GM23248 (cell line): ENCODE results near the gene ASB12. TPM values are rescaled to one million over a fixed set of nuclear protein-coding genes. Genes with fewer than 3 reads are reported as not detected.

Experiments used
- DNase-seq: peaks from one replicate; pipeline ENCODE4 v3.0.0-alpha.2; 2015
- H2AFZ ChIP-seq: fragments of 200-600 bp; sonication (generic); 2 replicates; pipeline ENCODE4 v1.6.1; 2016; ENCODE audit warnings: antibody characterized with exemption
- H3F3A ChIP-seq: fragments of 200-600 bp; sonication (generic); 2 replicates; pipeline ENCODE4 v1.6.1; 2016; ENCODE audit warnings: mild to moderate bottlenecking, antibody characterized with exemption, mixed run types; ENCODE audit not compliant: insufficient read depth
- H3K27ac ChIP-seq: fragments of 200-600 bp; sonication (generic); 2 replicates; pipeline ENCODE4 v1.5.1; 2016; ENCODE audit warnings: mild to moderate bottlenecking
- H3K27me3 ChIP-seq: fragments of 200-600 bp; sonication (generic); replicated peaks from 2 replicates; pipeline ENCODE4 v1.6.1; 2016; ENCODE audit warnings: mild to moderate bottlenecking; ENCODE audit not compliant: insufficient read depth
- H3K36me3 ChIP-seq: fragments of 200-600 bp; sonication (generic); 2 replicates; pipeline ENCODE4 v1.6.1; 2016; ENCODE audit warnings: low read depth, mild to moderate bottlenecking
- H3K4me1 ChIP-seq: fragments of 200-600 bp; sonication (generic); 2 replicates; pipeline ENCODE4 v1.6.1; 2016; ENCODE audit warnings: mild to moderate bottlenecking; ENCODE audit not compliant: insufficient read depth
- H3K4me2 ChIP-seq: fragments of 200-600 bp; sonication (generic); one replicate; pipeline ENCODE4 v1.6.1; 2016; ENCODE audit warnings: mild to moderate bottlenecking; ENCODE audit not compliant: unreplicated experiment
- H3K4me3 ChIP-seq: fragments of 200-600 bp; sonication (generic); 2 replicates; pipeline ENCODE4 v1.5.1; 2016; ENCODE audit warnings: mild to moderate bottlenecking
- H3K79me2 ChIP-seq: fragments of 200-600 bp; sonication (generic); 2 replicates; pipeline ENCODE4 v1.6.1; 2016; ENCODE audit warnings: mild to moderate bottlenecking; ENCODE audit not compliant: insufficient read depth
- H3K9ac ChIP-seq: fragments of 200-600 bp; sonication (generic); 2 replicates; pipeline ENCODE4 v1.6.1; 2016; ENCODE audit warnings: mild to moderate bottlenecking
- H3K9me2 ChIP-seq: fragments of 200-600 bp; sonication (generic); 2 replicates; pipeline ENCODE4 v1.6.1; 2016; ENCODE audit warnings: mixed run types, mild to moderate bottlenecking, moderate library complexity; ENCODE audit not compliant: insufficient read depth
- H3K9me3 ChIP-seq: fragments of 200-600 bp; sonication (generic); one replicate; pipeline ENCODE4 v1.6.1; 2017; ENCODE audit warnings: low read depth
- H4K20me1 ChIP-seq: fragments of 200-600 bp; sonication (generic); 2 replicates; pipeline ENCODE4 v1.6.0; 2016; ENCODE audit not compliant: insufficient read depth
- EZH2 ChIP-seq: fragments of 200-600 bp; sonication (generic); IDR thresholded peaks from 2 replicates; pipeline ENCODE4 v1.6.1; 2018; ENCODE audit warnings: antibody characterized with exemption, mild to moderate bottlenecking; ENCODE audit not compliant: insufficient read depth, poor library complexity, severe bottlenecking
- EZH2phosphoT487 ChIP-seq: fragments of 200-600 bp; sonication (generic); IDR thresholded peaks from 2 replicates; pipeline ENCODE4 v1.6.1; 2018; ENCODE audit warnings: antibody characterized with exemption, moderate library complexity, mild to moderate bottlenecking, low read depth; ENCODE audit not compliant: insufficient read depth
- WGBS, 2 experiments: methylation state at CpG; one replicate each; pipeline ENCODE4 v1.1.6; 2015 to 2017; ENCODE audit warnings: low lambda C conversion rate in 2 of 2, low coverage in 1 of 2; ENCODE audit errors: missing lambda C conversion rate in 2 of 2; 5-methylcytosine and 5-hydroxymethylcytosine counted together
- in situ Hi-C: fragments of 300-500 bp; cut with MboI; formaldehyde crosslinking; loops from 2 replicates; pipeline ENCODE4 v1.15.0; 2020
- polyA plus RNA-seq: library from polyadenylated mRNA; unstranded; fragments of >200 nt; fragmentation: Nextera tagmentation; extraction: Ambion mirVana; gene quantifications from 2 replicates; pipeline ENCODE4 v1.2.1, GENCODE V29; 2016
- total RNA-seq: library from RNA; depleted of rRNA; stranded (reverse); fragments of >200 nt; shearing (Covaris generic); gene quantifications from 2 replicates; pipeline ENCODE4 v1.2.3, GENCODE V29; 2014

The ASB12 gene
- total and polyA plus RNA-seq, 2 experiments from 2014 or later, result 0.22 TPM; not detected in 1

- no peaks in the 10 kb centered on the region for H3K36me3 ChIP-seq
- no peaks in the 10 kb centered on the region for H3K79me2 ChIP-seq
- DNase-seq, result no peak
- no peak overlapping the region for H3K9ac ChIP-seq
- no peaks in the 10 kb centered on the region for H3K27me3 ChIP-seq
- TF ChIP-seq EZH2phosphoT487 (no peak), EZH2 (no peak)
- H3K9me2 ChIP-seq, result no peaks in the 10 kb centered on the region
- no peaks in the 10 kb centered on the region for H3K4me1 ChIP-seq
- H3K4me3 ChIP-seq, result no peak overlapping the region
- H3K9me3 ChIP-seq, result no peaks in the 10 kb centered on the region
- H4K20me1 ChIP-seq, result no peaks in the 10 kb centered on the region
- no peak overlapping the region for H3K4me2 ChIP-seq
- 98 to 100% methylated on average over 3 of the region's 3 CpGs for WGBS, 2 experiments
- no peak overlapping the region for H2AFZ ChIP-seq
- no peak overlapping the region for H3K27ac ChIP-seq
- H3F3A ChIP-seq, result no peaks in the 10 kb centered on the region
- in situ Hi-C loops, result no loop called here
These were observed 41.5 kb downstream of the ASB12 start for GRCh38 chrX:64188901-64189300.

GRCh38 chrX:64187762-64188150, 42.7 kb downstream of the ASB12 start:
- Histone ChIP-seq H2AFZ (no peak overlapping the region), H3F3A (no peaks in the 10 kb centered on the region), H4K20me1 (no peaks in the 10 kb centered on the region), H3K79me2 (no peaks in the 10 kb centered on the region), H3K9me3 (no peaks in the 10 kb centered on the region), H3K4me1 (no peaks in the 10 kb centered on the region), H3K36me3 (no peaks in the 10 kb centered on the region), H3K27ac (no peak overlapping the region), H3K9ac (no peak overlapping the region), H3K4me2 (no peak overlapping the region), H3K27me3 (no peaks in the 10 kb centered on the region), H3K4me3 (no peak overlapping the region), H3K9me2 (no peaks in the 10 kb centered on the region)
- TF ChIP-seq EZH2, result no peak
- no peak for TF ChIP-seq EZH2phosphoT487
- in situ Hi-C loops, result no loop called here
- DNase-seq, result no peak

DNA sequence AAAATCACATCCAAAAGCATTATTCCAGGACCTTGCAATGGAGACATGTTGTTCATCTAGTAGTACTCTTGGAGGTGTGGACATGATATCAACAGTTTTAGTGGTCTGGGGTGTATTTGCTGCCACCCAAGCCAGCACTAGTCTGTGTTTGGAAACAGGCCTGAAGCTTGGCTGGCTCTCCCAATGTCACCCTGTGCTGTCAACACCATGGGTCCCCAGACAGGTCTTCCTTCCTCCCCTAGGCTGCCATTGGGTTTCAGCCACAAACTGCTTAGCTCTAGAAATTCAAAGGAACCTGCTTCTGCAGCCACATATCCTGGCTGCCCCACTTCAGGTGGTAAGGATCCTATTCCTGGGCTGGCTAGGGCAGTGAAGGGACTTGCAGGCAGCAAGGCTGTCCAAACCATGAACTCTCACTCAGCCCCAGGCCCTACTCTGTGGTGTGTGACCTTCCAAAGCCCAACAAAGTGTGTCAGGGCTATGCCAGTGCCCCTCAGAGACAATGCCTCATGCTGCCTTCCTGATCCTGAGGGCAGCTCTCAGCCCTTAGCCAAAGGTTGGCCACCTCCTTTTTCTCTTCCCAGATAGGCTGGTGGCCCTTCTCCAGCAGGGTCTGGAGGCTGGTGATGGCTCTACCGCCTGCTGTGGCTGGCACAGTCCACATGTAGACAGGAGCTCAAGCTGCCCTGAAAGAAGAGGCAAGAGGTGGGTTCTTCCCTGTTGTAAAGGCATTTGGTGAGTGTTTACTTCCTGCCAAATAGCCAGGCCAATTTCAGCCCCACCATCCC, 43.2 kb downstream of the ASB12 start:
- Histone ChIP-seq H3K4me3 (no peak overlapping the region), H4K20me1 (no peaks in the 10 kb centered on the region), H3K9me3 (no peaks in the 10 kb centered on the region), H3K27ac (no peak overlapping the region), H3K36me3 (no peaks in the 10 kb centered on the region), H3K9ac (no peak overlapping the region), H3K4me1 (no peaks in the 10 kb centered on the region), H3K4me2 (no peak overlapping the region), H3F3A (no peaks in the 10 kb centered on the region), H3K9me2 (no peaks in the 10 kb centered on the region), H3K27me3 (no peaks in the 10 kb centered on the region), H2AFZ (no peak overlapping the region), H3K79me2 (no peaks in the 10 kb centered on the region)
- in situ Hi-C loops, result no loop called here
- TF ChIP-seq EZH2, result no peak
- TF ChIP-seq EZH2phosphoT487, result no peak
- WGBS, 2 experiments, result 75 to 100% methylated on average over 1 of the region's 1 CpG
- no peak for DNase-seq

- DNase-seq, result no peak
- no peaks in the 10 kb centered on the region for H3K27me3 ChIP-seq
- no peak overlapping the region for H3K4me3 ChIP-seq
- H3F3A ChIP-seq, result no peaks in the 10 kb centered on the region
- TF ChIP-seq EZH2 (no peak), EZH2phosphoT487 (no peak)
- H3K9ac ChIP-seq, result no peak overlapping the region
- 92 to 94% methylated on average over 2 of the region's 2 CpGs for WGBS, 2 experiments
- H3K9me3 ChIP-seq, result no peaks in the 10 kb centered on the region
- H3K9me2 ChIP-seq, result no peaks in the 10 kb centered on the region
- no peaks in the 10 kb centered on the region for H3K79me2 ChIP-seq
- H3K36me3 ChIP-seq, result no peaks in the 10 kb centered on the region
- H4K20me1 ChIP-seq, result no peaks in the 10 kb centered on the region
- in situ Hi-C loops, result no loop called here
- no peak overlapping the region for H3K27ac ChIP-seq
- no peak overlapping the region for H3K4me2 ChIP-seq
- no peak overlapping the region for H2AFZ ChIP-seq
- no peaks in the 10 kb centered on the region for H3K4me1 ChIP-seq
These were observed 46.0 kb downstream of the ASB12 start for GRCh38 chrX:64184396-64184795.
